ENCODE measurements around the gene CD300H.

DNA sequence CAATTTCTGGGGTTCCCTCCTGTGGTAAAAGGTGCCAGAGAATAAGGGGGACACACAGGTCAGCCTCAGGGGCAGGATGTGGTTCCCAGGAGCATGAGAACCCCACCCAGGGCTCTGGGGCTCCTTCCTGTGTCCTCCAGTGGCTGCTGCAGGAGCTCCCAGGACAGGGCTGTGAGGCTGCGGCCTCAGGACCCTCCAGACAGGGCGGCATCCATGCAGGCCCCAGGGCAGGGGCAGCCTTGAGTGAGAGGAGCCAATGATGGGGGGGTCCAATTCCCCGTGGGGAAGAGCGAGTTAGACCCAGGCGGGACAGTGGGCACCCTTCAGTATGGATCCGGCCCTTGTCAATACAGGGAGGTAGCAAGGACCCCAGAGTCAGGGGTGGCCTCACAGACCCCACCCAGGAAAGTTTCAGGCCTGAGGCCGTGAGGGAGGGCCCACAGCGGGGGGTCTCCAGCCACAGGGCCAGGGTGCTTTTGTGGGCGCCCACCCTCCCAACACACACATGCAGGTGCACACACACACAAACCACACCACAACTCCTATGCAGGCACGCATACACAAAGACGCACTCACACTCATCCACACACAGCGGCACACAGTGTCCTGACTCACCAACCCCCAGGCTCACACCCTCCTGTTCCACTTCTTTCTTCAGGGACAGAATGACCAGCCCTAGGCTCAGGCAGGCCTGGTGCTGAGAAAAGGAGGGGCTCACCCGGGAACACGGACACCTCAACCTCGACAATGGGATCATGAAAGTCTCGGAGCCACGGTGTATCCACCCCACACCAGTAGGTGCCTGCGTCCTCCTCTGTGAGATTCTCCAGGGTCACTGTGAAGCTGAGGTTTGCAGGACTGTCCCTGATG lies 23.2 kb downstream of the CD300H start:
- TF ChIP-seq POLR2A (IDR thresholded peaks at IDR 0.05) (no peak), CTCF (IDR thresholded peaks at IDR 0.05) (no peak), POLR2AphosphoS5 (IDR thresholded peaks at IDR 0.05) (no peak)
